D721Med (cell line): ENCODE measurements around the gene FANCF.

Experiments used
- DNase-seq: peaks from one replicate; pipeline ENCODE4 v3.0.0; 2011; ENCODE audit warnings: low spot score; ENCODE audit not compliant: insufficient read length
- FAIRE-seq: peaks from 2 replicates; lab custom pipeline; 2011; peaks lifted over from hg19 to GRCh38; lab: Jason Lieb, UNC
- TF ChIP-seq, protein P1 (sequence below): IDR thresholded peaks from 2 replicates; pipeline ENCODE4 v1.5.1; 2012; ENCODE audit warnings: mild to moderate bottlenecking, control low read depth; ENCODE audit not compliant: insufficient read depth; ENCODE audit errors: missing control alignments

The FANCF gene

GRCh38 chr11:22624742-22625447, 728 bp downstream of the FANCF start:
- TF ChIP-seq, protein P1, sequence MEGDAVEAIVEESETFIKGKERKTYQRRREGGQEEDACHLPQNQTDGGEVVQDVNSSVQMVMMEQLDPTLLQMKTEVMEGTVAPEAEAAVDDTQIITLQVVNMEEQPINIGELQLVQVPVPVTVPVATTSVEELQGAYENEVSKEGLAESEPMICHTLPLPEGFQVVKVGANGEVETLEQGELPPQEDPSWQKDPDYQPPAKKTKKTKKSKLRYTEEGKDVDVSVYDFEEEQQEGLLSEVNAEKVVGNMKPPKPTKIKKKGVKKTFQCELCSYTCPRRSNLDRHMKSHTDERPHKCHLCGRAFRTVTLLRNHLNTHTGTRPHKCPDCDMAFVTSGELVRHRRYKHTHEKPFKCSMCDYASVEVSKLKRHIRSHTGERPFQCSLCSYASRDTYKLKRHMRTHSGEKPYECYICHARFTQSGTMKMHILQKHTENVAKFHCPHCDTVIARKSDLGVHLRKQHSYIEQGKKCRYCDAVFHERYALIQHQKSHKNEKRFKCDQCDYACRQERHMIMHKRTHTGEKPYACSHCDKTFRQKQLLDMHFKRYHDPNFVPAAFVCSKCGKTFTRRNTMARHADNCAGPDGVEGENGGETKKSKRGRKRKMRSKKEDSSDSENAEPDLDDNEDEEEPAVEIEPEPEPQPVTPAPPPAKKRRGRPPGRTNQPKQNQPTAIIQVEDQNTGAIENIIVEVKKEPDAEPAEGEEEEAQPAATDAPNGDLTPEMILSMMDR = peak; percentile 53
- FAIRE-seq = no peak
- no peak for DNase-seq

DNA sequence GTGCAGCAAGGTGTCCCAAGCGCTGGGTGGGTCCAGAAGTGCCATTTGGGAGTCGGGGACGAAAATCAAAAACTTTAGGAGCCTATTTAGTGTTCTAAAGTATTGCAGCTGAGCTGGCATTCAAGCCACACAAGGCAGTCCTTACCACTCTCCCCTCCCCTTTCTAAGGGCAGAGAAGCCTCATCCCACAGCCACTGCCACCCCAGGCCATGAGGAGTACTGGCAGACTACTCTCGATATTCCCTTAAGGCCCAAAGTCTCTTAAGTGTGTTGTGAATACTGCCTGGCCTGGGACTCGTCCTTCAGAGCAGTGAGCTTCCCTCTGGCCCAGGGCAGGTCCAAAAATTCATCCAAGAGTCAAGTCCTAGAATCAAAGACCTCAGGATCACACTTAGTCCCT, 7.8 kb downstream of the FANCF start:
- FAIRE-seq (no peak), DNase-seq (no peak)
- TF ChIP-seq, protein P1 = no peak

DNA sequence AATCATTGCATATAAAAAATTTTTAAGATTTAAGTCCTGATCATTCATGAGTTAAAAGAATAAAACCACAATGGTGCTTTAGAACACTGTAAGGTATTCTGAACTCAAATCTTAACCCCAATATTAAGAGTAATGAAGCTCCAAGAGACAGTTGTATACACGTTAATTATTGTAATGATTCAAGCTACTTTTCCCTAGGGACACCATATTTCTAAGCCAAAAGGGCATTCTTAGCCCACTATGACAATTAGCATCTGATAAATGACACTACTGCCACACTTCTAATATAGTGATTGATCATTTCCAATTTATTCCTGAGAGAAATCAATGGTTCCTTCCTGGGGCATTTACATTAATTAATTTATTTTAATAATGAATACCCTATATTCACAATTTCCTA, 21.7 kb downstream of the FANCF start:
- DNase-seq = no peak
- no peak for FAIRE-seq
- TF ChIP-seq, protein P1 = no peak

DNA sequence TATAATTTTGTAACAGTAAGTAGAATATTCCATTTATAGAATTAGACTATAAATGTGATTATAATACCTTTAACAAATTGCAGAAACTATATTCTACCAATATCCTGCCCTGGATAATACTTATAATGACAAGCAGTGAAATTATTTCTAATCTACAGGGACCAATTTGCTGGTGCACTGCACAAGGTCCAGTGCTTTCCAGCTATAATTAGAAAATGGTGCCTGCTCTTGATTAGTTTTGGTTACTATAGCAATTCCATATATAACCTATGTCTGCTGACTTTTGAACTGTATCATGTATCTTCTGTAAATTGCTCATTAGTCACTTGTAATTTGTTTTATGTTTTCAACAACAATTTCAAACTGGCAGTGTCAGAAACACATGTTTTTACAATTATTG, 23.1 kb downstream of the FANCF start:
- FAIRE-seq = no peak
- TF ChIP-seq, protein P1 = no peak

GRCh38 chr11:22599458-22599857, 26.2 kb downstream of the FANCF start:
- DNase-seq (no peak), FAIRE-seq (no peak)
- TF ChIP-seq, protein P1 = no peak

More for the DNA sequence above, 23.1 kb downstream of the FANCF start:
- no peak for DNase-seq

GRCh38 chr11:22597062-22597461, 28.6 kb downstream of the FANCF start:
- no peak for FAIRE-seq
- TF ChIP-seq, protein P1 = no peak
- no peak for DNase-seq

- FAIRE-seq (no peak), DNase-seq (no peak)
- TF ChIP-seq, protein P1 = no peak
Measured at GRCh38 chr11:22584976-22585375, 40.6 kb downstream of the FANCF start.
